Hepatocyte (in vitro differentiated cells): Measurements from ENCODE around the gene CUL5. TPM values are rescaled to one million over a fixed set of nuclear protein-coding genes. Genes with fewer than 3 reads are reported as not detected.
"Not testable (repeated sequence)": the region's sequence is repeated elsewhere in the genome, so short reads cannot be mapped to it uniquely, and the experiment has no call there.

ENCODE experiments used
- DNase-seq: peaks from one replicate; pipeline ENCODE4 v3.0.0-alpha.2; 2016; ENCODE audit warnings: low spot score
- H2AFZ ChIP-seq: fragments of 200-600 bp; sonication (generic); 2 replicates; pipeline ENCODE4 v1.6.0; 2016; ENCODE audit warnings: antibody characterized with exemption, mild to moderate bottlenecking
- H3K27ac ChIP-seq: fragments of 200-600 bp; sonication (generic); 2 replicates; pipeline ENCODE4 v1.5.1; 2016; ENCODE audit warnings: mild to moderate bottlenecking
- H3K27me3 ChIP-seq: fragments of 200-600 bp; sonication (generic); 2 replicates; pipeline ENCODE4 v1.6.1; 2016
- H3K36me3 ChIP-seq: fragments of 200-600 bp; sonication (generic); replicated peaks from 2 replicates; pipeline ENCODE4 v1.5.1; 2016; ENCODE audit warnings: low read depth; ENCODE audit not compliant: insufficient read depth
- H3K4me1 ChIP-seq: fragments of 200-600 bp; sonication (generic); 2 replicates; pipeline ENCODE4 v1.5.1; 2016; ENCODE audit warnings: mild to moderate bottlenecking, moderate library complexity; ENCODE audit not compliant: insufficient read depth
- H3K4me2 ChIP-seq: fragments of 200-600 bp; sonication (generic); 2 replicates; pipeline ENCODE4 v1.6.0; 2016
- H3K4me3 ChIP-seq: fragments of 200-600 bp; sonication (generic); 2 replicates; pipeline ENCODE4 v1.5.1; 2016; ENCODE audit warnings: mild to moderate bottlenecking
- H3K79me2 ChIP-seq: fragments of 200-600 bp; sonication (generic); 2 replicates; pipeline ENCODE4 v1.6.0; 2017; ENCODE audit warnings: mild to moderate bottlenecking
- H3K9me2 ChIP-seq: fragments of 200-600 bp; sonication (generic); replicated peaks from 2 replicates; pipeline ENCODE4 v1.6.0; 2017; ENCODE audit warnings: mild to moderate bottlenecking; ENCODE audit not compliant: insufficient read depth
- H3K9me3 ChIP-seq: fragments of 200-600 bp; sonication (generic); 2 replicates; pipeline ENCODE4 v1.5.1; 2016; ENCODE audit warnings: low read depth, mild to moderate bottlenecking
- H4K20me1 ChIP-seq: fragments of 200-600 bp; sonication (generic); 2 replicates; pipeline ENCODE4 v1.6.0; 2016; ENCODE audit warnings: mild to moderate bottlenecking; ENCODE audit not compliant: insufficient read depth, poor library complexity, severe bottlenecking
- CTCF ChIP-seq: fragments of 200-600 bp; sonication (generic); IDR thresholded peaks from 2 replicates; pipeline ENCODE4 v1.5.1; 2016; ENCODE audit warnings: antibody characterized with exemption, mild to moderate bottlenecking; ENCODE audit not compliant: poor library complexity
- EZH2 ChIP-seq: fragments of 200-600 bp; sonication (generic); IDR thresholded peaks from 2 replicates; pipeline ENCODE4 v1.6.1; 2016; ENCODE audit warnings: antibody characterized with exemption, mild to moderate bottlenecking, borderline replicate concordance
- EZH2phosphoT487 ChIP-seq: fragments of 200-600 bp; sonication (generic); IDR thresholded peaks from one replicate; pipeline ENCODE4 v1.6.1; 2018; ENCODE audit warnings: antibody characterized with exemption, mild to moderate bottlenecking, low read depth, moderate library complexity; ENCODE audit not compliant: unreplicated experiment, severe bottlenecking
- WGBS: methylation state at CpG from one replicate; pipeline ENCODE4 v1.1.6; 2016; ENCODE audit warnings: low lambda C conversion rate; ENCODE audit errors: missing lambda C conversion rate; 5-methylcytosine and 5-hydroxymethylcytosine counted together
- polyA plus RNA-seq: library from polyadenylated mRNA; unstranded; fragments of >200 nt; fragmentation: Nextera tagmentation; extraction: Ambion mirVana; gene quantifications from 2 replicates; pipeline ENCODE4 v1.2.1, GENCODE V29; 2016
- total RNA-seq: library from RNA; depleted of rRNA; stranded (reverse); fragments of >200 nt; gene quantifications from 2 replicates; pipeline ENCODE4 v1.2.3, GENCODE V29; 2014

The CUL5 gene
- total and polyA plus RNA-seq, 2 experiments from 2014 or later = 23.2 to 27.6 TPM

- no peak overlapping the region for H3K27ac ChIP-seq
- no peak overlapping the region for H3K4me3 ChIP-seq
- 72% methylated on average over 5 of the region's 5 CpGs for WGBS
- H3K27me3 ChIP-seq = no peaks in the 10 kb centered on the region
- TF ChIP-seq CTCF (no peak), EZH2 (no peak), EZH2phosphoT487 (no peak)
- peak; percentile 59 for DNase-seq
- H3K79me2 ChIP-seq = no peaks in the 10 kb centered on the region
- no peaks in the 10 kb centered on the region for H3K9me3 ChIP-seq
- H3K4me2 ChIP-seq = no peak overlapping the region
- no peak overlapping the region for H2AFZ ChIP-seq
- H3K9me2 ChIP-seq = no peaks in the 10 kb centered on the region
- H4K20me1 ChIP-seq = no peaks in the 10 kb centered on the region
- no peaks in the 10 kb centered on the region for H3K36me3 ChIP-seq
- no peaks in the 10 kb centered on the region for H3K4me1 ChIP-seq
These were observed 106.9 kb downstream of the CUL5 start for GRCh38 chr11:108115500-108116140.

GRCh38 chr11:108117746-108118371 lies 109.2 kb downstream of the CUL5 start:
- Histone ChIP-seq H3K4me2 (no peak overlapping the region), H3K79me2 (peaks cover 6% of the 10 kb centered on the region), H3K36me3 (no peaks in the 10 kb centered on the region), H3K4me3 (no peak overlapping the region), H2AFZ (no peak overlapping the region), H3K9me2 (no peaks in the 10 kb centered on the region), H3K27ac (no peak overlapping the region), H3K4me1 (peaks cover 6% of the 10 kb centered on the region), H4K20me1 (no peaks in the 10 kb centered on the region), H3K27me3 (no peaks in the 10 kb centered on the region), H3K9me3 (no peaks in the 10 kb centered on the region)
- peak; percentile 72 for TF ChIP-seq CTCF
- no peak for TF ChIP-seq EZH2
- peak; percentile 47 for DNase-seq

GRCh38 chr11:108120936-108121273 lies 112.2 kb downstream of the CUL5 start:
- not testable (repeated sequence) for H3K9me2 ChIP-seq, H3K36me3 ChIP-seq, DNase-seq, H3K9me3 ChIP-seq, H3K27me3 ChIP-seq, H4K20me1 ChIP-seq, H3K4me3 ChIP-seq
- peak overlapping the region; percentile 29 for H2AFZ ChIP-seq
- peaks cover 13% of the 10 kb centered on the region for H3K4me1 ChIP-seq
- peak overlapping the region; percentile 80 for H3K4me2 ChIP-seq
- peaks cover 30% of the 10 kb centered on the region for H3K79me2 ChIP-seq
- WGBS = 80% methylated on average over 7 of the region's 7 CpGs
- H3K27ac ChIP-seq = peak overlapping the region; percentile 72

- WGBS = 2% methylated on average over 71 of the region's 73 CpGs
These were observed 112.8 kb downstream of the CUL5 start, which contains the start of gene ACAT1 for GRCh38 chr11:108121274-108122155. Gene ACAT1, plus strand, starts transcription at chr11:108121567. Its CDS starts 40 bp downstream, at chr11:108121607.

More at GRCh38 chr11:108121274-108122155, 112.8 kb downstream of the CUL5 start, which contains the start of gene ACAT1:
- TF ChIP-seq CTCF = peak; percentile 11
- no peak for TF ChIP-seq EZH2phosphoT487
- Histone ChIP-seq H3K4me2 (peak within 1 kb of the TSS; percentile 80), H3K79me2 (peaks cover 34% of the 10 kb centered on the region), H3K36me3 (no peaks in the 10 kb centered on the region), H3K4me3 (peak within 1 kb of the TSS; percentile 54), H3K9me2 (no peaks in the 10 kb centered on the region), H3K27ac (peak within 1 kb of the TSS; percentile 72), H3K27me3 (no peaks in the 10 kb centered on the region), H3K4me1 (peaks cover 13% of the 10 kb centered on the region), H2AFZ (peak within 1 kb of the TSS; percentile 53), H3K9me3 (no peaks in the 10 kb centered on the region), H4K20me1 (no peaks in the 10 kb centered on the region)
- DNase-seq = peak; percentile 96
